GM12891 (cell line): ENCODE data around the gene CACNG8.
"Not testable (repeated sequence)": the region's sequence is repeated elsewhere in the genome, so short reads cannot be mapped to it uniquely, and the experiment has no call there.

ENCODE experiments used
- DNase-seq: peaks from one replicate; pipeline ENCODE4 v3.0.0; 2011; ENCODE audit warnings: low spot score; ENCODE audit not compliant: insufficient read length
- FAIRE-seq: peaks from 2 replicates; lab custom pipeline; 2011; peaks lifted over from hg19 to GRCh38; lab: Jason Lieb, UNC
- PAX5 ChIP-seq: IDR thresholded peaks from 2 replicates; pipeline ENCODE4 v1.6.1; 2011; ENCODE audit warnings: low read length, moderate library complexity, mild to moderate bottlenecking; ENCODE audit not compliant: insufficient read depth, severe bottlenecking
- POLR2A ChIP-seq: IDR thresholded peaks from 2 replicates; pipeline ENCODE4 v1.6.1; 2011; ENCODE audit warnings: low read depth, low read length, control low read depth
- POLR2AphosphoS5 ChIP-seq: IDR thresholded peaks from 2 replicates; pipeline ENCODE4 v1.6.1; 2011; ENCODE audit warnings: low read depth, low read length, control low read depth
- POU2F2 ChIP-seq: IDR thresholded peaks from 2 replicates; pipeline ENCODE4 v1.6.1; 2011; ENCODE audit warnings: low read depth, mild to moderate bottlenecking, control low read depth, low read length, moderate library complexity
- SPI1 ChIP-seq: IDR thresholded peaks from 2 replicates; pipeline ENCODE4 v1.6.1; 2011; ENCODE audit warnings: low read depth, low read length, control low read depth
- TAF1 ChIP-seq: IDR thresholded peaks from 2 replicates; pipeline ENCODE4 v1.6.1; 2011; ENCODE audit warnings: low read depth, low read length, control low read depth

The CACNG8 gene

DNA sequence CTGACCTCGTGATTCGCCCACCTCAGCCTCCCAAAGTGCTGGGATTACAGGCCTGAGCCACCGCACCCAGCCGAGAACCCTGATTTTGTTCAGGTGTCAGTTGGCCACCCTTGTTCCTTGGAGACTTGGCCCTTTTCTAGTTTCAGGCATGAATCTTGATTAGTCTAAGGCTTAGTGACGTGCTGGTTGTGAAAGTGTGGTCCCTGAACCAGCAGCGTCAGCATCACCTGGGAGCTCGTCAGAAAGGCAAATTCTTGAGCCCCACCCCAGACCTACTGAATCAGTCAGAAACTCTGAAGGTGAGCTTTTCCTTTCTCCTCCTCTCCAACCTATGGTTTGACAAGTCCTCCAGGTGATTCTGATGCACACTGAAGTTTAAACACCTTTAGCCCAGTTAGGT, 63.9 kb downstream of the CACNG8 start:
- no peak for FAIRE-seq
- TF ChIP-seq POLR2A = no peak
- TF ChIP-seq TAF1 = no peak
- no peak for TF ChIP-seq POU2F2
- no peak for TF ChIP-seq POLR2AphosphoS5
- no peak for TF ChIP-seq SPI1
- TF ChIP-seq PAX5 = no peak
- no peak for DNase-seq

DNA sequence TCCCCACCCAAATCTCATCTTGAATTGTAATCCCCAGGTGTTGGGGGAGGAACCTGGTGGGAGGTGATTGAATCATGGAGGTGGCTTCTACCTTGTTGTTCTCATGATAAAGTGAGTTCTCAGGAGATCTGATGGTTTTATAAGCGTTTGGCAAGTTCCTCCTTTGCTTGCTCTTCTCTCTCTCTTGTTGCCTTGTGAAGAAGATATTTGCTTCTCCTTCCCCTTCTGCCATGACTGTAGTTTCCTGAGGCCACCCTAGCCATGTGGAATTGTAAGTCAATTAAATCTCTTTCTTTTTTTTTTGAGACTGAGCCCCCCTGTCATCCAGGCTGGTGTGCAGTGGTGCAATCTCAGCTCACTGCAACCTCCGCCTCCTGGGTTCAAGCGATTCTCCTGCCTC, 66.6 kb downstream of the CACNG8 start:
- DNase-seq = no peak
- TF ChIP-seq TAF1 (no peak), POLR2A (no peak), PAX5 (no peak), POU2F2 (no peak), POLR2AphosphoS5 (no peak), SPI1 (no peak)
- no peak for FAIRE-seq

DNA sequence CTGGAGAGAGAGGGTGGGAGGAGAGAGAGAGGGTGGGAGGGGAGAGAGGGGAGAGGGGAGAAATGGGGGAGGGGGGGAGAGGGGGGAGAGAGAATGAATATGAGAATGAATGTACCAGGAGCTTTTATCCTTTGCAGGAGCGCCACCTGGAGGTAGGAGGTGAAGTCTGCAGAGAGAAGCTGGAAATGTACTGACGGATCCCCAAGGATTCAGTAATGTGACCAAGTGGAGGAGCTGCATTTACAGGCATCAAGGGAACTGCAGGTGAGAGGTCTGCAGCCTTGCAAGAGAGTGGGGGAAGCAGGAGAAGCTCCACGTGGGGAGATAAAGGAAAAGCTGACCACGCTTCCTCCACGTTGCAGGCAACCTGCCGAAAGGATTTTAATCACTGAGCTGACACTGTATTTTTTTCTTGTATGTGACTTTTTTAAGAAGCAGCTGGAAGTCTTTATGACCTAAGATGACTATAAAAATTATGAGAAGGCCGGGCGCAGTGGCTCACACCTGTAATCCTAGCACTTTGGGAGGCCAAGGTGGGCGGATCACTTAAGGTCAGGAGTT, 67.3 kb downstream of the CACNG8 start:
- no peak for FAIRE-seq
- no peak for DNase-seq

DNA sequence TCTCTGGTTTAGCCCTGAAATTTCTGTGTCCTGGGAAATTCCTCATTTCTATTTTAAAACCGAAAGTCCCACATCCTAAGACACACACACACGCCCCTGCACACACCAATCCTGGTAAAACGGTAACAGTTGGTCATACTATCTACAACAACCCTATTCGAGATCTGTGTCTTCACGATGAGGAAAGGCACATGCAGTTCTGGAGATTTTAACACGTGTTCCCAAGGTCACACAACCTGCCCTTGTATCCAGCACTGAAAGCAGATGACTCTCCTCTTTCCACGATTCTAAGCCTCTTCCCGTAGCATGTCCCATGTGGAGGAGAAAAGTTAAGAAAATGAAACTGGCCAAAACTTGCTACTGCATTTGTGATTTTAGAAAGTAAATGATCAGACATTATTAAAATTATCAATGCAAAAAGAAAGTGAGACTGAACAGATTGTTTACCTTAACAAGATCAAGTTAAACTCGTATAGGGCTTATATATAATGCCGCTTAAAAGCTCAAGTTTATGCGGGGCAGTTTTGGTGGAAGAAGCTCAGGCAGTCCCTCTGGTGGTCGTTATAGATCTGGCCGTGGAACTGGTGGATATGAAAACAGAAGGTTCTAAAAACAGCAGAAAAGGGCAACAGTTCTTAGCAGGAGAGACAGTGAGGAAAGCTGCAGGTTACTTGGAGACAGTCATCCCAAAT, 68.3 kb downstream of the CACNG8 start:
- FAIRE-seq (no peak), DNase-seq (no peak)
- TF ChIP-seq TAF1 = no peak
- no peak for TF ChIP-seq POU2F2
- no peak for TF ChIP-seq POLR2A
- TF ChIP-seq PAX5 = no peak
- no peak for TF ChIP-seq POLR2AphosphoS5
- no peak for TF ChIP-seq SPI1

More for the DNA sequence above, 67.3 kb downstream of the CACNG8 start:
- no peak for TF ChIP-seq PAX5
- no peak for TF ChIP-seq POLR2AphosphoS5
- TF ChIP-seq SPI1 = no peak
- no peak for TF ChIP-seq POU2F2
- no peak for TF ChIP-seq TAF1

DNA sequence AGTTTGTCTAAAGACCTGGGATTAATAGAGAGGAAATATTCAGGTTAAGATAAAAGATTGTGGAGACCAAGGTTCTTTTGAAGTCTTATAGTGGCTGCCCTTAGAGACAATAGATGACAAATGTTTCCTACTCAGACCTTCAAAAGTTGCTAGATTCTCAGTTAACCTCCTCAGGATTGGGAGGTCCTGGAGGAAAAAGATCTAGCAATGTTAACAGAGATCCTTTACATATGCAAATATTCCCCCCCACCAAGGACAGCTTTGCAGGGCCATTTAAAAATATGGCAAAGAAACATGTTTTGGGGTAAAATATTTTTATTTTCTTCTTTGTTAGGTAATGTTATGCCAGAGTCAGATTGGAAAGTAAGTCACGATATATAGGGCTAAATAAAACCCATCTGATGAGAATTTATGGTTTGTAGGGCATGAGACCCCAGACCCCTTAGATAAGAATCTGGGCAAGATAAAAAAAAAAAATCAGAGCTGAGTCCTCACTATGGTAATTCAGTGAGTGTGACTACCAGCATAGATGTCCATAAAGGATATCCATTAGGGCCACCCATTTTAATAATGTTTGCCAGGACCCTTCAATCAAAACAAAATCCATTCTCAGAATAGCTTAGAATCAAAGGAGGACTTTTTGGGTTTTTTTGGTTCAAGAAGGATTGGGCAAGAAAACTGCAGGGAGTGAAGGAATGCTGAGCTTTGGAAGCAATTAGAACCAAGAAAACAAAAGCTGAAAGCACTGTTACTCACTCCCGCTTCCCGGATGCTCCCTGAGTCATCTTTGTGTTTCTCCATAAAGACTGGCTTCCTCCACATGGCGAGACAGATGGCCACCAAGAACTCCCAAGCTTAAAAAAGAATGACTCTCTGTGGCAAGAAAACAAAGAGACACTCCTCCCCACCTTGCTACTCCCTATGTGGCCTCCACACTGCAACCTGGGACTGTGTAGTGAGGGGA, 72.8 kb downstream of the CACNG8 start:
- DNase-seq = no peak
- TF ChIP-seq TAF1 (no peak), POLR2AphosphoS5 (no peak), POU2F2 (no peak), POLR2A (no peak), SPI1 (no peak), PAX5 (no peak)
- no peak for FAIRE-seq

DNA sequence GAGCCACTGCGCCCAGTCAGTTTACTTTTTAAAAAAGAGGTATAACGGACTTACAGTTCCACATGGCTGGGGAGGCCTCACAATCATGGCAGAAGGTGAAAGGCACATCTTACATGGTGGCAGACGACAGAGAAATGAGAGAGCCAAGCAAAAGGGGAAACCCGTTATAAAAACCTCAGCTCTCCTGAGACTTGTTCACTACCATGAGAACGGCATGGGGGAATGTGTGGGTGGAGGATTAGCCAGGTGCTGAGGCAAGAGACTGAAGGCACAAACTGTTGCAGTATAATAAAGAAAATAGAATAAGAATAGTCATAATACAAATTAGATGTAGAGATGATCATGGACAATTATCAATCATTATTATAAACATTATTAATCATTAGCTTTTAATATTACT, 73.8 kb downstream of the CACNG8 start:
- not testable (repeated sequence) for DNase-seq, FAIRE-seq
